T-helper 2 cell treated with Interferon-gamma antibody and Interleukin-4, amounts not matched to agents 100 ng/mL and 5 ng/mL, for 36 hours (primary cell): ENCODE results near the gene HPS3. TPM values are rescaled to one million over a fixed set of nuclear protein-coding genes. Genes with fewer than 3 reads are reported as not detected.

Source experiments
- total RNA-seq: library from RNA; stranded (reverse); gene quantifications from 2 replicates; pipeline ENCODE4 v1.2.3, GENCODE V29; 2022

Gene HPS3
- total RNA-seq, 1 donor from 2014 or later = 27.0 TPM

Other genes starting within 250 kb of the HPS3 start
- gene GYG1, start 138.1 kb upstream of the HPS3 start, total RNA-seq = 36.3 and 37.4 TPM in 2 replicates
- gene HLTF, start 43.1 kb upstream of the HPS3 start, total RNA-seq = 24.2 and 26.6 TPM in 2 replicates
- gene CP, start 92.2 kb downstream of the HPS3 start, total RNA-seq = not detected in 2 replicates
- not detected in 2 replicates for gene TM4SF18, start 204.0 kb downstream of the HPS3 start, total RNA-seq
- gene TM4SF1, start 248.0 kb downstream of the HPS3 start, total RNA-seq = not detected in 2 replicates